Stimulated activated CD8-positive, alpha-beta memory T cell treated with anti-CD3 and anti-CD28 coated beads, Interleukin-15, amount 100 ng/mL, for 48 hours (primary cell): Measurements from ENCODE around the gene SYNGR3.
"Not testable (repeated sequence)": the region's sequence is repeated elsewhere in the genome, so short reads cannot be mapped to it uniquely, and the experiment has no call there.

Source experiments
- DNase-seq, 2 donors: peaks; one replicate each; pipeline ENCODE4 v3.0.0-alpha.2; 2020; ENCODE audit warnings: low read depth in 2 of 2

SYNGR3 gene

DNA sequence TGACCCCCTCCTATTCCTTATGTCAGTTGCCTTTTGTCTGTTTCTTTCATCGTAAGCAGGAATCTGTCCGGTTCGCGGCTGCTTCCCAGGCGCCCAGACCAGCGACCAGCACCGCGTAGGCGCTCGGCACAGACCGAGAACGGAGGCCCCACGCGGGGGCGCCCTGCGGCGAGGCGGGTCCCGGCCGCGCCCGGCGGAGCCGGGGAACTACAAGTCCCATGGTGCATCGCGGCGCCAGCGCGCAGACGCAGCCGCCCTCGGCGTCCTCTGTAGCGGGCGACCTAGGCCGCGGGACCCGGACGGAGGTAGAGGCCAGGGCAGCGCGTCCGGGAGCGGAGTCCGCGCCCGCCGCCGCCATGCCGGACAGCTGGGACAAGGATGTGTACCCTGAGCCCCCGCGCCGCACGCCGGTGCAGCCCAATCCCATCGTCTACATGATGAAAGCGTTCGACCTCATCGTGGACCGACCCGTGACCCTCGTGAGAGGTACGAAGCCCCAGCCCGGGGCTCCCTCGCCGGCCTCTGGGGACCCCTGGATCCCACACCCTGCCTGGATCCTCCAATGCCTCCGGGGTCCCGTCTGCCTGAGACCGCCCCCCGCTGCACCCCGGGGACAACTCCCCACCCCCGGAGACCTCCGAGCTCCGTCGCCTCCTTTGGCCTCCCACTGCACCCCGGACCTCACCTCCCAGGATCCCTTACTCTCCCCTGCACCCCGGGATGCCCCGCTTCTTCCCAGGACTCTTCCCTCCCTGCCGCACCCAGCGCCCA, 30.3 kb upstream of the SYNGR3 start, which contains the start of gene NDUFB10:
Gene NDUFB10, plus strand, starts transcription at position 270 of the 771 bp plus-strand sequence. Its CDS starts 87 bp downstream, at position 357.
- peak; percentile 89 to 90 for DNase-seq

DNA sequence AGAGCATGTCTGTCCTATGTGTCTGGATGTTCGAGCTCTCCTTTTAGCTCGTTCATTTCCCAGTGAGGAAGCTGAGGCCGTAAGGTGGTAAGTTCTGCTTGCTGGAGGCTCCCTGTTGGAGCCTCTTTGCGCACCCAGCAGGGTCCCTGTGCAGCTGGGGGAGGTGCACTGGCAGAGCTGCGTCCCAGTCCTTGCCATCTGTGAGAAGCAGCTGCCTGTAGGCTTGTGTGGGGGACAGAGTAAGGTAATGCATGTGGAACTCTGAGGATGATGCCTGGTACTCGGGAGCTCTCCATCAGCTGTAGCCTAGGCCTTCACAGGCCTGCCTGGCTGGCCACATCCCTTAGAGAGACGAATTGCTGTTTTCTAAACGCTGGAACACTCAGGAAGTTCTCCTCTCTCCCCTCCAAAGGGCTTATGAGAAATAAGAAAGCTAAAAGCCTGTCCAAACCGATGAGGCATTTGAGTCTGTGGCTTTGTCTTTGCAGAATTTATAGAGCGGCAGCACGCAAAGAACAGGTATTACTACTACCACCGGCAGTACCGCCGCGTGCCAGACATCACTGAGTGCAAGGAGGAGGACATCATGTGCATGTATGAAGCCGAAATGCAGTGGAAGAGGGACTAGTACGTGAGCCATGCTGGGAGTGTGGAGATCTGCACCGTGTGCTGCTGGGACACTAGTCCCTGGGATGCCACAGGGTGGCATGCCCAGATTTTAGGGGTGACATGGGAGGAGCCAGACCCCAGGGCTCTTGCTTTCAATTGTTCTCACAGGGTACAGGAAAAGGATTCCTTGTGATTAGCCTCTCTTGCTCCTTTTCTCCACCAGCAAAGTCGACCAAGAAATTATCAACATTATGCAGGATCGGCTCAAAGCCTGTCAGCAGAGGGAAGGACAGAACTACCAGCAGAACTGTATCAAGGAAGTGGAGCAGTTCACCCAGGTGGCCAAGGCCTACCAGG, 28.8 kb upstream of the SYNGR3 start:
- no peak for DNase-seq

DNA sequence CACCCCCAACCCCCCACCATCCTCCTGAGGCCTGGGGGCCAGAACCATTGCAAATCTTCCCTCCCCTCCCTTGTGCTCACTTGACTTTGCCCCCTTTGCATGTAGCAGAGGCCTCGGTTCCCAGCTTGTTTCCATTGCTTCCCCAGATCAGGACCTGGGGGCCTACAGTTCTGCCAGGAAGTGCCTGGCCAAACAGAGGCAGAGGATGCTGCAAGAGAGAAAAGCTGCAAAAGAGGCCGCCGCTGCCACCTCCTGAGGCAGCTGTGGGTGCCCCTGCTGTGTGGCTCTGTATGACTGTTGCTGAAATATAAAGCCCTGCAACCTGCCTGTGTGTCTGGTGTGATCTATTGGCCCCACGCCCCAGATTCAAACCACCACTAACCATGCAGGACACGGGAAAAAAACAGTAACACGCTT, 28.1 kb upstream of the SYNGR3 start:
- DNase-seq = no peak

DNA sequence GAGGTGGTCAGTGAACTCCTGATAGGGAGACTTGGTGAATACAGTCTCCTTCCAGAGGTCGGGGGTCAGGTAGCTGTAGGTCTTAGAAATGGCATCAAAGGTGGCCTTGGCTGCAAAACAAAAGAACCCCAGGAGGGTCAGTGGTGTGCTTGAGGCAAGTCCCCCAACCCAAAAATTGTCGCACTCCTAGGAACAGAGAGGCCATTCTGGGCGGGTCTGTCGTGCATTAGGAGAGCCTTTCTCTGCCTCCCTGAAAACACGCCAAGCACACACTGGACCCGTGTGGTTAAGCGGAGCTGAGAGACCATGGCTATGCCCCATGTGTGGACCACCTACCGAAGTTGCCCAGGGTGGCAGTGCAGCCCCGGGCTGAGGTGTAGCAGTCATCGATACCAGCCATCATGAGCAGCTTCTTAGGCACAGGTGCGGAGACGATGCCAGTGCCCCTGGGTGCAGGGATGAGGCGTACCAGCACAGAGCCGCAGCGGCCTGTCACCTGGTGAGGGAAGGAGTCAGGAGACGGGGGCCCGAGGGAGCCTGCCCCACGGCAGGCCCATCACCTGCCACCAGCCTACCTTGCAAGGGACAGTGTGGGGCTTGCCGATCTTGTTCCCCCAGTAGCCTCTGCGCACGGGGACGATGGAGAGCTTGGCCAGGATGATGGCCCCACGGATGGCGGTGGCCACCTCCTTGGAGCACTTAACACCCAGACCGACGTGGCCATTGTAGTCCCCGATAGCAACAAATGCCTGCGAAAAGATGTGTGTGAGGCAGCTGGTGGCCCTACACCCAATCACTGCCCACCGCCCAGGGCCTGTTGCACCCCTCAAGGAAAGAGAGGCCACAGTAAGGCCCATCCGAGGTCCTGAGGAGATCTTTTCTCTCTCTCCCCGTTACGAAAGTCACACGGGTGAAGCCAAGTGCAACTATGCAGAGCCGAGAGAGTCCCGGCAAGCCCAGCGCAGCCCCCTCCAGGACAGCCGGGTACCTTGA, 27.3 kb upstream of the SYNGR3 start:
- not testable (repeated sequence) for DNase-seq

DNA sequence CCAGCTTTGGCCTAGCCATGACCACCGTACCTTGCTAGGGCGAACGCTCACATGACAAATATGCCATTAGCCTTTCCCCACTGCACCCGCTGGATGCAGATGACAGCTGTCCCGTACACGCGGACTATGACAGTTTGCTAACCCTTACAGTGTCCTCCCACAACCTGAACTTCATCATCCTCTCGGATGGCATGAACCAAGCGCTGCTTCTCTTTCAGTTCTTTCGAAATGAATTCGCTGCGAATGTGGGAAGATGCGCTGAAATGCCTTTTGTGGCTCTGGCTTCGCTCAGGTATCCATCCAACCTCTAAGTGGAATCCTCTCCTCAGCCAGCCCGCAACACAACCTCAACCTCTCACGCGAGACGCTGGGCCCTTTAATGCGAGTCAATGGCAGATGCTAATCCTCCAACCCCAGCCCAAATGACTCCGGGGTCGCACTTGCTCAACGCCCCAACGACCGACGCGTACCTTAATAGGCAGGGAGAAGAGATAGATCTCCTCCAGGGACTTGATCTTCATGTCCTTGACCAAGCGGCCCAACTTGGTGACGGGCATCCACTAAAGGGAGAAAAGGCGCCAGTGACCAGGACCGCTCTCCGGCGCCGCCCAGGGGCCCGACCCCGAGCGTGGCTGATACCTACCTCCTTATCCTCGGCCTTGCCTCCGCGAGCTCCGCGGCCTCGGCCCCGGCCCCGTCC, 25.8 kb upstream of the SYNGR3 start:
- no peak for DNase-seq

DNA sequence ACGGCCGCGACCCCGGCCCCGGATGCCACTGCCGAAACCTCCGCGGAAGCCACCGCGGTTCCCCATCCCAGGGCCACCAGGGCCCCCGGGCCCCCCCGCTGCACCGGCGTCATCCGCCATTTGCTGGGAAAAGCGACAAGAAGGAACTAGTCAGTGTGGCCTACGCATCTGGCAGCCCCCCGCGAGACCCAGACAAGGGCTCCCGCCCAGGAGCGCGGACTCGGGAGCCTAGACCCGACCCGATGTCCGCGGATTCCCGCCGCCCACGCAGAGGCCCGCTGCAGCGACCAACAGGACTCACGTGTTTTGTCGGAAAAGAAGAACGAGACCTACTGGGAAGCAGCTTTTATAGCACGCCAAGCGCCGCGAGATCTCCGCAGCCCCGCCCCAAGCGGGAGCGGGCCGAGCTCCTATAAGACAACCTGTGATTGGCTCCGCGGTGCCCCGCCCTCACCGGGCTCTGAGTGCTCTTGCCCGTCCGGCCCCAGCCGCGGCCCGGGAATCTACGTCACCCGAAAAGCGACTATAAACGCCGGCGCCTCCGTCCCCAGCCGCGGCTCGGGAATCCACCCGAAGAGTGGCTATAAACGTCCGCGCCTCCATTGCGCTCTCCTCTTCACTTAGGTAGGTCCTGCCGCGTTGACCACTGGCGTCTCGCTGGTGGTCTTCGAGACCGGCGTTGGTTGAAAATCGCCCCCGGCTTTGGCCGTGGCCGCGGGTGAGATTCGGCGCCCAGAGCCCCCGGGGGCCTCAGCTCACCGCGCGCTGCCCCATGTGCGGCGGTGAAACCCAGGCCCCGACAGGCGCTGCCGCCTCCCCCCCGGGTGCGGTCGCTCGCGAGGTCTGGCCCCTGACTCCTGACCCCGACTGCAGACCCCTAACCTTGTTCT, 25.0 kb upstream of the SYNGR3 start, which contains the start of gene RPS2:
Gene RPS2, minus strand, starts transcription at position 321 of the 890 bp plus-strand sequence. Its CDS starts 201 bp downstream, at position 120.
- DNase-seq = peak; percentile 95 to 97

DNA sequence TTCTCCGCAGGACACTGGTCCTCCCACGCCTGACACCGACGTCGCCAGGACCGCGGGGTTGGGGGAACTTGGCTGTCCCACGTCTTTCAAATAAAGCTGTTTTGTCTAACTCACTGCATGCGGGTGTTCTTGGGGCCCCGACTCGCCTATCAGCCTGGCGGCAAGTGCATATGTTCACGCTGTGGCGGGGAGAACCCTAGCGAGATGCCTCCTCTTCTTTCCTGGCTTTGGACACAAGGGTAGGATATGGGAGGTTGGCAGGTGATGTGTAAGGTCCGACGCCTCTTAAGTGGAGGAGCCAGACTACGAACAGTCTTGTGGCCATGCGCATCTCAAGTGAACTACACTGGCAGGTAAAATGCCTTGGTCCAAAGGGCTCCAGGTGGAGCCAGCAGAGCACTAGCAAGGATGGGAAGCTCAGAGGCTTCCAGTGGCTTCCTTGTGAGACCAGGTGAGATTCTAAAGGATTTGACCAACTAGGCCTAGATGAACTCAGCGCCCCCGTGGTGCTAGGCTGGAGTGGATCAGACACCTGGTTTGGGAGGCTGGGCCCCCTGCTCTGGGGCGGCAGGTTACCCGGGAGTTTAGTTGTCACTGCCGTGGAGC, 24.3 kb upstream of the SYNGR3 start:
- no peak for DNase-seq

DNA sequence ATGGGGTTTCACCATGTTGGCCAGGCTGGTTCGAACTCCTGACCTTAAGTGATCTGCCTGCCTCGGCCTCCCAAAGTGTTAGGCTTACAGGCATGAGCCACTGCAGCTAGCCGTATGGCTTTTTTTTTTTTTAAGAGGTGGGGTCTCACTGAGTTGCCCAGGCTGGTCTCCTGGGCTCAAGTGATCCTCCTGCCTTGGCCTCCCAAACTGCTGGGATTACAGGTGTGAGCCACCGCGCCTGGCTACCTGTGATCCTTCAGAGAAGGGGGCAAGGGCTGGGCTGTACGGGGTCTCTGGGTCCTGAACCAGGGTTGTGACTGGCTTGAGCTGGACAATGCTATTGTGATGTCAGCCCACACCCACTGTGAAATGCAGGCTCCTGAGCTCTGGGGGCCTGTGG, 23.3 kb upstream of the SYNGR3 start, which contains the start of gene RNF151:
Gene RNF151, plus strand, starts transcription at position 397 of the 400 bp plus-strand sequence. CDS start 26 bp downstream, outside the sequence.
- DNase-seq = no peak

DNA sequence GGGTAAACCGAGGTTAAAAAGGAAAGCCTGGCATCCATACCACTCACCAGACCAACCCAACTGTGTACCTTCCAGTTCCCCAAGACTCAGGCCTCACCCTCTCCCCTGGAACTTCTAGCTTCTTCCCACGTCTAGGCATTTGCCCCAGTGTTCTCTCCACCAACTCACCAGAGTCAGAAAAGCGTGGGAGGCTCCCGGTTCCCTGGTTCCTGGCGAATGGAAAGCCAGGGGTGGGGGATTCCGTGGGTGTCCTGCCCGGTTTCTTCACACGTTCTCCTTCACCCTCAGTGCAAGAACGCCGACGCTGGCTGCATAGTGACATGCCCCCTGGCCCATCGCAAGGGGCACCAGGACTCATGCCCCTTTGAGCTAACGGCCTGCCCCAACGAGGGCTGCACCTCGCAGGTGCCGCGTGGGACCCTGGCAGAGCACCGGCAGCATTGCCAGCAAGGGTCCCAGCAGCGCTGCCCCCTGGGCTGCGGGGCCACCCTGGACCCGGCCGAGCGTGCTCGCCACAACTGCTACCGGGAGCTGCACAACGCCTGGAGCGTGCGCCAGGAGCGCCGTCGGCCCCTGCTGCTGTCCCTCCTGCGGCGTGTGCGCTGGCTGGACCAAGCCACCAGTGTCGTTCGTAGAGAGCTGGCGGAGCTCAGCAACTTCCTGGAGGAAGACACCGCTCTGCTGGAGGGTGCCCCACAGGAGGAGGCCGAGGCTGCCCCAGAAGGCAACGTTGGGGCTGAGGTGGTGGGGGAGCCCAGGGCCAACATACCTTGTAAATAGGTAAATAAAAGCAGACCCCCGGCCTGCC, 21.4 kb upstream of the SYNGR3 start:
- DNase-seq = no peak

DNA sequence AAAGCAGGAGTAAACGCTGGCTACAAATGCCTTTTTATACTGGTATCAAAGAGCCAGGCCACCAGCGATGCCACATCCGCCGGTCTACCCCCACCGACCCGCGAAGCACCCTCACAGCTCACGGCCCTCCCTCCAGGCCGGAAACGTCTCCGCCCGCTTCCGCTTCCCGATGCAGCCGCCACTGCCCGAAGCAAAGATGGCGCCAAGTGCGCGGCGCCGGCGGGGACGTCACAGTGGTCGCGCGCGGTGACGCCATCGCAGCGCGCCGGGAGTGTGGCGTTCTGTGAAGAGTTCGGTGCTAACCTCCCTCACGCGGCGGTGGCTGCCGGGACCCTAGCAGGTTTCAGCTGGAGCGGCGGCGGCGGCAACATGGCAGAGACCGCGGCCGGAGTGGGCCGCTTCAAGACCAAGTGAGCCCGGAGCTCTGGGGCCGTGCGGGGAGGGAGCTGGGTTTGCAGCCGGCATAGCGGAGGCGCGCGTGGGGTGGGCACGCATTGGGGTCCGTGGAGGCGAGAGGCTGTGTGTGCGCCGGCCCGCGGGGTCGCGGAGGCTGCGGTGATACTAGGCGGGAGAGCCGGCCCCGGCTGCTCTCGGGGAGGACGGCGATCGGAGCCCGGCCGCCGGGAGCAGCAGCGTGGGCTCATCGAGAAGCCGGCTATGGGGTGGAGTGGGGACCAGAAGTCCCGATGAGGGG, 17.8 kb upstream of the SYNGR3 start, which contains the start of gene TBL3:
Gene TBL3, plus strand, starts transcription at position 258 of the 694 bp plus-strand sequence. Its CDS starts 112 bp downstream, at position 370.
- DNase-seq = peak; percentile 95 to 96

DNA sequence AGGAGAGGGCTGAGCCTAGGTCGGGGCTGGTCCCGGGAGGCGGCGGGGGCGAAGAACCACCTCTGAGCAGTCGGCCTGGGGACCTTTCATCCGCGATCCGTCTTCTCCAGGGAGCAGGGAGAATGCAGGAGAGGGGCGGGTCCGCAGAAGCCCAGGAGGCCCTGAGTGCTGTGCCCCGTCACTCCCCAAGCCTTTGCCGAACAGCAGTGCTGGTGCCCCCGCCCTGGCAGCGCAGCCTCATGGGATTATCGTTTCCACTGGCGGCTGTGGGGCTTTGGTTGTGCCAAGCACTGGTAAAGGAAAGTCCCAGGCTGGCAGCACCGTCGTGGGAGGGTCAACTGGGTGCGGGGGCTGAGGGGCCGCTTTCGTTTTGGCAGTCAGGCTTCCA, 17.3 kb upstream of the SYNGR3 start:
- no peak for DNase-seq

DNA sequence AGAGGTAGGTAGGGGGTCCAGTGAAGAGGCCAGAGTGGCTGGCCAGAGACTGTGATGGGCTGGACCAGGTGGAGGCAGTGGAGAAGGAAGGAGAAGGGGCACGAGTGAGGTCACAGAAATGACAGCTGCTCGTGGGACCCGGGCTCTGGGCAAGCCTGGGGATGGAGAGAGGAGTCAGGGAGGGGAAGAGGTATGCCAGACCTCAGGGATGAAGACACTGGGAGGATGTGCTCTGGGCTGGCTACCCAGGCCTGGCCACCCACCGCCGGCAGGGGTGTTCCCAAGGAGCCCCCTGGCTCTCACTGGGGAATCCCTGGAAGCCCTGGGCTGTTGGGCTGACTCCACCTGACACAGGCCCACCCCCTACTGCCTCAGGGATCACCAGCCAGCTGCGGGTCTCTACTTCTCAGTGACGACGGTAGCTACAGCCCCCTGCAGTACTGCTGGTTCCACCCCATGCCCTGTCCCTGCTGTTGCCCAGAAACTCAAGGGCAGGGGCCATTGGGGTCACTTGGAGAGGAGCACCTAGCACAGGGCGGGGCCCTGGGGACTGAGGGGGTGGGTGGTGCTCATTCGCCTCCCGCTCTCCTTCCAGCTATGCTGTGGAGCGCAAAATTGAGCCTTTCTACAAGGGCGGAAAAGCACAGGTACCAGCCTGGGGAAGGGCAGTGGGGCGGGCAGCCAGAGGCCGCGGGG, 16.2 kb upstream of the SYNGR3 start:
- DNase-seq = no peak

DNA sequence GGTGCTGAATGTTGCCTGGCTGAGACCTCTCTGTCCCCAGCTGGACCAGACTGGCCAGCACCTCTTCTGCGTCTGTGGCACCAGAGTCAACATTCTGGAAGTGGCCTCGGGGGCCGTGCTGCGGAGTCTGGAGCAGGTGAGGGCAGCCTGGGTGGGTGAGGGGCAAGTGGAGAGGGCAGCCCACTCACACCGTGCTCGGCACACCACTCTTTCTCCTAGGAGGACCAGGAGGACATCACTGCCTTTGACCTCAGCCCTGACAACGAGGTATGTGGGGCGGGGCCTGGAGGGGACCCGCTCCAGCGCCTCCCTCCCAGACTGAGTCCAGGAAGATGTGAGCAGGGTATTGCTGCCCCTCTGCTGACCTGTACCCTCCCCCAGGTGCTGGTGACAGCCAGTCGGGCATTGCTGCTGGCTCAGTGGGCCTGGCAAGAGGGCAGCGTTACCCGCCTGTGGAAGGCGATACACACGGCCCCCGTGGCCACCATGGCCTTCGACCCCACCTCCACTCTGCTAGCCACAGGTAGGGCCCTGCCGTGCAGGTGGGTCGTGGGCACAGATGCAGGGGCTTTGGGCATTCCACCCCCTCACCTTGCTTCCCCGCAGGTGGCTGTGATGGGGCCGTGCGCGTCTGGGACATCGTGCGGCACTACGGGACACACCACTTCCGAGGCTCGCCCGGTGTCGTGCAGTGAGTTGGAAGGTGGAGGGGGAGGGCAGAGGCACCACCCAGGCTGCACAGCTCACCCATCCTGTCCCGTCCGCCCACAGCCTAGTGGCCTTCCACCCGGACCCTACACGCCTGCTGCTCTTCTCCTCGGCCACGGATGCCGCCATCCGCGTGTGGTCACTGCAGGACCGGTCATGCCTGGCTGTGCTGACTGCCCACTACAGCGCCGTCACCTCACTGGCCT, 15.4 kb upstream of the SYNGR3 start:
- DNase-seq = no peak

DNA sequence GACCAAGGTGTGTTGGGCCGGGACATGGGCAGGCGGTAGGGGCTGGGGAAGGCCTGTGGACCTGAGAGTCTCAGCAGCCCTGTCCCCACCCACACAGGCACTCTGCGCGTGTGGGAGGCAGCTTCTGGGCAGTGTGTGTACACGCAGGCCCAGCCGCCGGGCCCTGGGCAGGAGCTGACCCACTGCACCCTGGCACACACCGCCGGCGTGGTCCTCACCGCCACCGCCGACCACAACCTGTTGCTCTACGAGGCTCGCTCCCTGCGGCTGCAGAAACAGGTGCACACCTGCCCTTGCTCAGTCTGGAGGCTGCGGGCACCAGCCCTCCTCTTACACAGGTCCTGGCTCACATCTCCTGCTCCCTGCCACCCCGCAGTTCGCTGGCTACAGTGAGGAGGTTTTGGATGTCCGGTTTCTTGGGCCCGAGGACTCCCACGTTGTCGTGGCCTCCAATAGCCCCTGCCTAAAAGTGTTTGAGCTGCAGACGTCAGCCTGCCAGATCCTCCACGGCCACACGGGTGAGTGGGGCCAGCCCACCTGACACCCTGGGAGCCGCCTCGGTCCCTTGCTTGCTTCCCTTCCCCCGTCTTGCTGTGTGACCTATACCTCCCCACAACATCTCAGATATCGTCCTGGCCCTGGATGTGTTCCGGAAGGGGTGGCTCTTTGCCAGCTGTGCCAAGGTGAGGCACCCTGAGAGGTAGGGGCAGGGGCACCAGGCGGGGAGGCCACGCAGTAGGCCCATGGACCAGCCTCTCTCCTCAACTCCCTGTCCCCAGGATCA, 14.1 kb upstream of the SYNGR3 start:
- no peak for DNase-seq

DNA sequence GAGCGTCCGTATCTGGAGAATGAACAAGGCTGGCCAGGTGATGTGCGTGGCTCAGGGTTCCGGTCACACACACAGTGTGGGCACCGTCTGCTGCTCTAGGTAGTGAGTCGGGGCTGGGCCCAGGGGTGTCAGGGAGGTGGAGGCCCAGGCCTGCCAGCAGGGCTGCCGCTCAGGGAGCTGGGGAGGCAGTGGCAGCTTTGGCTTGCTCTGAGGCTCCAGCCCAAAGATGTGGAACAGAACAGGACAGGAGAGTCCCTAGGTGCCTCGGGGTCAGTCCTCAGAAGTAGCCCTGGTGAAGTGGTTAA, 13.6 kb upstream of the SYNGR3 start:
- DNase-seq = no peak
